K562 (cell line): Measurements from ENCODE around the gene SLC25A45. TPM values are rescaled to one million over a fixed set of nuclear protein-coding genes. Genes with fewer than 3 reads are reported as not detected.

Experiments used
- ATAC-seq: fragments of 200-7000 bp; cut with Tn5 transposase; 3 replicates; pipeline ENCODE4 v1.9.1; 2020; ENCODE audit warnings: moderate library complexity
- BruUV-seq: library from RNA; stranded (reverse); fragments of 400-500 nt; replicated peaks from 2 replicates; lab custom pipeline; 2021; lab: Mats Ljungman, UMichigan
- CTCF ChIA-PET: fragments of 300-600 bp; formaldehyde crosslinking; extraction: SDS; loops from one replicate; lab custom pipeline; 2021; ENCODE audit warnings: low intra/inter-chr PET ratio; lab: Yijun Ruan, JAX
- POLR2A ChIA-PET: fragments of 300-600, 350-650 bp; sonication (Branson Sonifier 250); formaldehyde crosslinking; extraction: SDS; loops from one replicate; lab custom pipeline; 2021; ENCODE audit warnings: antibody characterized with exemption, inconsistent platforms; lab: Yijun Ruan, JAX
- DNase-seq, 4 experiments: peaks; one replicate each; pipeline versions ENCODE4 v3.0.0 to v3.0.0-alpha.2; 2011 to 2018; ENCODE audit warnings: low spot score in 3 of 4, mixed read lengths in 3 of 4; ENCODE audit errors: extremely low read depth in 1 of 4
- FAIRE-seq: peaks from 2 replicates; lab custom pipeline; 2011; peaks lifted over from hg19 to GRCh38; lab: Jason Lieb, UNC
- H2AFZ ChIP-seq: 2 replicates; pipeline ENCODE4 v1.6.0; 2011; ENCODE audit warnings: low read depth, low read length, control low read depth, inconsistent platforms
- H3K27ac ChIP-seq: fragments of 200-600 bp; 3 replicates; pipeline ENCODE4 v1.8.0; 2011; ENCODE audit warnings: low read depth, mild to moderate bottlenecking, control low read depth, inconsistent platforms, low read length, moderate library complexity, mixed read lengths; ENCODE audit errors: extremely low read depth
- H3K27me3 ChIP-seq, 2 experiments: fragments of 300-600 bp in 1 of 2; 2 replicates in 1 of 2; 3 replicates in 1 of 2; pipeline versions ENCODE4 v1.6.0 to v1.8.0; 2011; ENCODE audit warnings: inconsistent platforms in 2 of 2, low read length in 2 of 2, mild to moderate bottlenecking in 1 of 2, mixed read lengths in 1 of 2, moderate library complexity in 1 of 2; ENCODE audit not compliant: control insufficient read depth in 2 of 2, insufficient read depth in 2 of 2
- H3K36me3 ChIP-seq: fragments of 300-600 bp; 3 replicates; pipeline ENCODE4 v1.8.0; 2011; ENCODE audit warnings: mild to moderate bottlenecking, low read length, inconsistent platforms; ENCODE audit not compliant: control insufficient read depth, insufficient read depth
- H3K4me1 ChIP-seq, 2 experiments: fragments of 200-600 bp in 1 of 2; replicated peaks in 1 of 2; 2 replicates in 1 of 2; 3 replicates in 1 of 2; pipeline versions ENCODE4 v1.5.1 to v1.8.0; 2011; ENCODE audit warnings: inconsistent platforms in 2 of 2, low read length in 2 of 2, mild to moderate bottlenecking in 1 of 2, mixed read lengths in 1 of 2, moderate library complexity in 1 of 2; ENCODE audit not compliant: control insufficient read depth in 2 of 2, insufficient read depth in 2 of 2
- H3K4me2 ChIP-seq: 2 replicates; pipeline ENCODE4 v1.6.1; 2011; ENCODE audit warnings: low read length, control low read depth, inconsistent platforms, mixed read lengths; ENCODE audit not compliant: insufficient read depth
- H3K4me3 ChIP-seq: fragments of 200-600 bp; sonication (generic), shearing (Covaris generic); 2 replicates; pipeline ENCODE4 v1.5.1; 2016; ENCODE audit warnings: control low read depth, inconsistent platforms
- H3K79me2 ChIP-seq: fragments of 200-600 bp; 3 replicates; pipeline ENCODE4 v1.8.0; 2011; ENCODE audit warnings: low read length, inconsistent platforms; ENCODE audit not compliant: control insufficient read depth, insufficient read depth
- H3K9ac ChIP-seq, 2 experiments: 2 replicates each; pipeline versions ENCODE4 v1.6.0 to v1.6.1; 2011; ENCODE audit warnings: low read depth in 2 of 2, low read length in 2 of 2, control low read depth in 1 of 2, inconsistent platforms in 1 of 2, mild to moderate bottlenecking in 1 of 2, mixed read lengths in 1 of 2; ENCODE audit not compliant: insufficient read depth in 1 of 2
- H3K9me1 ChIP-seq: one replicate; pipeline ENCODE4 v1.6.0; 2011; ENCODE audit warnings: inconsistent platforms, mild to moderate bottlenecking, low read length, moderate library complexity; ENCODE audit not compliant: control insufficient read depth, insufficient read depth
- H3K9me3 ChIP-seq: replicated peaks from 2 replicates; pipeline ENCODE4 v1.5.1; 2011; ENCODE audit warnings: low read depth, low read length, inconsistent platforms; ENCODE audit not compliant: control insufficient read depth, insufficient read depth
- H4K20me1 ChIP-seq: replicated peaks from 2 replicates; pipeline ENCODE4 v1.6.1; 2011; ENCODE audit warnings: low read length, inconsistent platforms, mixed read lengths; ENCODE audit not compliant: control insufficient read depth, insufficient read depth
- CAMTA2 ChIP-seq: fragments of 250-450 bp; sonication (Bioruptor Pico); conservative IDR thresholded peaks from 2 replicates; pipeline ENCODE4 v1.5.1; 2022
- HDGF ChIP-seq: fragments of 450-650 bp; IDR thresholded peaks from 2 replicates; pipeline ENCODE4 v1.6.1; 2016
- HLTF ChIP-seq: fragments of 450-650 bp; IDR thresholded peaks from 2 replicates; pipeline ENCODE4 v1.6.1; 2016
- NCOA6 ChIP-seq: fragments of 450-650 bp; IDR thresholded peaks from 2 replicates; pipeline ENCODE4 v1.6.1; 2017; ENCODE audit warnings: mild to moderate bottlenecking
- POLR2AphosphoS5 ChIP-seq: IDR thresholded peaks from 2 replicates; pipeline ENCODE4 v1.6.1; 2011; ENCODE audit warnings: mild to moderate bottlenecking, low read depth, low read length, moderate library complexity; ENCODE audit not compliant: control insufficient read depth, insufficient read depth
- RBFOX2 ChIP-seq: fragments of 200-400 bp; formaldehyde crosslinking; IDR thresholded peaks from 2 replicates; pipeline ENCODE4 v1.6.1; 2017; ENCODE audit warnings: low read depth, mild to moderate bottlenecking, low read length, moderate library complexity
- SMARCA5 ChIP-seq: fragments of 450-650 bp; IDR thresholded peaks from 2 replicates; pipeline ENCODE4 v1.6.1; 2016
- TEAD1 ChIP-seq, 2 experiments: fragments of 450-650 bp in 1 of 2; sonication (generic) in 1 of 2; formaldehyde crosslinking; IDR thresholded peaks; 2 replicates each; pipeline versions ENCODE4 v1.4.0 to v1.8.0; 2020 to 2022; ENCODE audit warnings: mild to moderate bottlenecking in 2 of 2, missing genetic modification reagents in 1 of 2
- ZC3H11A ChIP-seq: IDR thresholded peaks from 2 replicates; pipeline ENCODE4 v1.6.1; 2012; ENCODE audit warnings: low read depth, low read length, improper control_type of control experiment
- ZC3H4 ChIP-seq: sonication (generic); formaldehyde crosslinking; IDR thresholded peaks from 2 replicates; pipeline ENCODE4 v1.9.0; 2021; ENCODE audit warnings: missing genetic modification reagents, borderline replicate concordance
- ZNF121 ChIP-seq: sonication (generic); formaldehyde crosslinking; conservative IDR thresholded peaks from 2 replicates; pipeline ENCODE4 v1.8.0; 2022; ENCODE audit warnings: missing genetic modification reagents
- ZNF217 ChIP-seq: sonication (generic); formaldehyde crosslinking; IDR thresholded peaks from 2 replicates; pipeline ENCODE4 v1.8.0; 2022; ENCODE audit warnings: mild to moderate bottlenecking, missing genetic modification reagents
- WGBS: fragments of 100-300 bp; shearing (Covaris generic); methylation state at CpG from one replicate; pipeline ENCODE4 v1.1.6; 2016; ENCODE audit warnings: low coverage, mixed read lengths; ENCODE audit not compliant: insufficient coverage; ENCODE audit errors: missing lambda C conversion rate; 5-methylcytosine and 5-hydroxymethylcytosine counted together
- in situ Hi-C: fragments of 300-500 bp; cut with MboI; formaldehyde crosslinking; loops from 4 replicates; pipeline ENCODE4 v1.15.0; 2018; ENCODE audit warnings: inconsistent platforms, mixed read lengths
- intact Hi-C: fragments of 100-400 bp; cut with micrococcal nuclease; formaldehyde crosslinking; loops from 2 replicates; pipeline ENCODE4 v1.14.2; 2022
- polyA plus RNA-seq, 8 experiments: library from polyadenylated mRNA; depleted of rRNA in 4 of 8; stranded (reverse) in 5 of 8; unstranded in 3 of 8; fragments of >200 nt; fragmentation: Nextera tagmentation in 2 of 8; fragmentation: Illumina TruSeq in 1 of 8; extraction: Ambion mirVana in 2 of 8; extraction: Trizol in 1 of 8; gene quantifications; 2 replicates each; pipeline versions ENCODE4 v1.2.1 to v1.2.3, GENCODE V29; 2011 to 2014; ENCODE audit warnings: inconsistent platforms in 1 of 8, missing spikeins in 1 of 8
- total RNA-seq, 7 experiments: library from RNA; depleted of rRNA in 6 of 7; stranded (reverse); fragments of >200 nt in 6 of 7; fragmentation: Illumina TruSeq in 2 of 7; extraction: Trizol in 2 of 7; gene quantifications; 2 replicates each; pipeline versions ENCODE4 v1.2.1 to v1.2.3, GENCODE V29; 2011 to 2021; ENCODE audit warnings: low replicate concordance in 1 of 7

The SLC25A45 gene
- total and polyA plus RNA-seq, 9 of the 15 experiments (the other 6 are each of a cell fraction or from before 2014, with no cell fraction given): 0.15 to 2.3 (median 0.68) TPM

DNA sequence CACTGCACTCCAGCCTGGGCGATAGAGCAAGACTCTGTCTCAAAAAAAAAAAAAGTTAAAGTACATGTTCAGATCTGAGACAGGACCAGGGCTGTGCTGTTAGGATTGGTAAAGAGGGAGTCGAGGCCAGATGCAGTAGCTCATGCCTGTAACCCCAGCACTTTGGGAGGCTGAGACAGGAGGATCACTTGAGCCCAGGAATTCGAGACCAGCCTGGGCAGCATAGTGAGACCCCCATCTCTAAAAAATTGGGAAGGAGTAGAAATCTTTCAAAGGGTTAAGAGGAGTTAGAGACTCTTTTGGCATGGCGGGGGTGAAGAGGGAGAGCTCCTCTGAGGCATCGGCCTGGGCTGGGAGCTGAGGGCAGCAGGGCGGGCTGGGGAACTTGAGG is 11.8 kb downstream of the SLC25A45 start:
- Histone ChIP-seq H3K4me3 (no peak overlapping the region), H3K27ac (peak overlapping the region; percentile 63), H3K27me3 (no peaks in the 10 kb centered on the region), H3K9me3 (no peaks in the 10 kb centered on the region), H3K79me2 (peaks cover 6% of the 10 kb centered on the region; the same call in 2 of the 3 replicates), H4K20me1 (no peaks in the 10 kb centered on the region), H2AFZ (0 out of 2 replicates have a peak overlapping the region, but pooled peaks have one; percentile 10), H3K4me2 (peak overlapping the region; percentile 73; the same call in 1 of the 2 replicates), H3K36me3 (no peaks in the 10 kb centered on the region), H3K9me1 (no peaks in the 10 kb centered on the region), H3K4me1 (peaks cover 20 to 35% of the 10 kb centered on the region in 2 experiments; a peak in 4 of 5 replicates), H3K9ac (peak overlapping the region; percentile 46 to 86; a peak in 3 of 4 replicates)
- no TSS peak for BruUV-seq
- intact Hi-C loops (no loop called here), in situ Hi-C loops (no loop called here)
- POLR2A ChIA-PET: interaction anchor here (0.6 to 10.7 kb wide), 23 partner anchors 9 to 688 kb away, joined by 3 to 152 read pairs (median 5); partner anchors contain the start of genes FRMD8, MALAT1 and NEAT1
- FAIRE-seq (no peak), DNase-seq (no peak), ATAC-seq (no peak)
- TF ChIP-seq NCOA6 (no peak), ZC3H11A (no peak), ZNF217 (CRISPR knock-in tag) (no peak), POLR2AphosphoS5 (no peak), ZC3H4 (CRISPR knock-in tag) (no peak), ZNF121 (CRISPR knock-in tag) (peak; percentile 73), TEAD1 (CRISPR knock-in tag; IDR thresholded peaks at IDR 0.05) (no peak), HDGF (0 out of 2 replicates have a peak, but pooled peaks have one; percentile 24), HLTF (no peak), SMARCA5 (peak; percentile 65; the same call in 1 of the 2 replicates), CAMTA2 (no peak), RBFOX2 (0 out of 2 replicates have a peak, but pooled peaks have one; percentile 14)
- WGBS: 56% methylated on average over 6 of the region's 6 CpGs
- CTCF ChIA-PET: no interaction called here
